ENCODE data around the gene NEK10. TPM values are rescaled to one million over a fixed set of nuclear protein-coding genes. Genes with fewer than 3 reads are reported as not detected.

NEK10 gene
- total RNA-seq, 1 experiment from 2014 or later: 0.66 TPM

DNA sequence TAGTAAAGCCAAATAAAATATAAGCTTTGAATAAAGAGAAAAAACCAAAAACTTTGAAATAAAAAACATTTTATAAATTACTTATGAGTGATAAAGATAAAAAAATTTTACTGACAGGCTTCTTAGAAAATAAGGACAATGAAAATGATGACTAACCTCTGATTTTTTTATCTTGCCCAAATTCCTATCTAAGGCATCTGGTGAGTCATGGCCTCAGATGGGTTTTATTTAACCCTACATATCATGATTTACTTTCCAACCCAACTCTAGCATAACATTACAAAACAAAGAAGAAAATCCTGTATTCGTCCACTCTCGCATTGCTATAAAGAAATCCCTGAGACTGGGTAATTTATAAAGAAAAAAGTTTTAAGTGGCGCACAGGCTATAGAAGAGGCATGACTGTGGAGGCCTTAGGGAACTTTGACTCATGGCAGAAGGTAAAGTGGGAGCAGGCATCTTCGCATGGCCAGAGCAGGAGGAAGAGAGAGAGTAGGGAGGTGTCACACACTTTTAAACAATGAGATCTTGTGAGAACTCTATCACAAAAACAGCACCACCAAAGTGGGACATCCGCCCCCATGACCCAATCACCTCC, 152.1 kb downstream of the NEK10 start:
- peaks cover 3% of the 10 kb centered on the region; the same call in 1 of the 2 replicates for H3K4me1 ChIP-seq (ENCODE audit: insufficient read depth, low read length)
- no peaks in the 10 kb centered on the region for H3K9me3 ChIP-seq (ENCODE audit: control insufficient read depth, low read depth, low read length)
- no peaks in the 10 kb centered on the region for H3K79me2 ChIP-seq (ENCODE audit: insufficient read depth, low read length)
- Mint-ChIP-seq H3K9me3 (peaks cover 3 to 8% of the 10 kb centered on the region in 2 experiments; a peak in 4 of 5 replicates), H3K36me3 (ENCODE audit: insufficient read depth in 1 of 3, low read depth in 3 of 3) (peaks cover 0 to 22% (median 14%) of the 10 kb centered on the region in 3 experiments; a peak in 5 of 7 replicates), H3K4me3 (no peak overlapping the region), H3K27me3 (ENCODE audit: low read depth) (no peaks in the 10 kb centered on the region), H3K27ac (no peak overlapping the region), H3K4me1 (peaks cover 29 to 31% of the 10 kb centered on the region in 2 experiments)
- DNase-seq: no peak
- no peak overlapping the region for H2BK12ac ChIP-seq (ENCODE audit: insufficient read length, low read depth, low read length)
- no peak overlapping the region for H3K14ac ChIP-seq (ENCODE audit: insufficient read depth, low read length)
- H3K9ac ChIP-seq (ENCODE audit: extremely low read depth, insufficient read length, low read length): no peak overlapping the region
- H3K27me3 ChIP-seq (ENCODE audit: insufficient read depth, low read length): no peaks in the 10 kb centered on the region
- no peak overlapping the region for H3T11ph ChIP-seq (ENCODE audit: low read length)
- WGBS (ENCODE audit: extremely low coverage, insufficient read length, low lambda C conversion rate): no CpG with 5 or more reads among the region's 5 CpGs
- no peak overlapping the region for H2BK20ac ChIP-seq (ENCODE audit: low read depth, low read length, poor library complexity, severe bottlenecking)
- no peak overlapping the region for H3K56ac ChIP-seq (ENCODE audit: insufficient read length, low read depth, low read length)
- H2BK15ac ChIP-seq (ENCODE audit: low read depth, low read length): no peak overlapping the region
- H2AFZ ChIP-seq (ENCODE audit: low read length): no peak overlapping the region
- H2BK120ac ChIP-seq (ENCODE audit: low read depth, low read length, poor library complexity, severe bottlenecking): no peak overlapping the region
- no peak overlapping the region for H4K91ac ChIP-seq (ENCODE audit: insufficient read length, low read depth, low read length)
- H3K18ac ChIP-seq (ENCODE audit: insufficient read length, low read depth, low read length): no peak overlapping the region
- no peak overlapping the region for H3K23ac ChIP-seq (ENCODE audit: insufficient read length, low read depth, low read length)
- TF ChIP-seq, protein P1, sequence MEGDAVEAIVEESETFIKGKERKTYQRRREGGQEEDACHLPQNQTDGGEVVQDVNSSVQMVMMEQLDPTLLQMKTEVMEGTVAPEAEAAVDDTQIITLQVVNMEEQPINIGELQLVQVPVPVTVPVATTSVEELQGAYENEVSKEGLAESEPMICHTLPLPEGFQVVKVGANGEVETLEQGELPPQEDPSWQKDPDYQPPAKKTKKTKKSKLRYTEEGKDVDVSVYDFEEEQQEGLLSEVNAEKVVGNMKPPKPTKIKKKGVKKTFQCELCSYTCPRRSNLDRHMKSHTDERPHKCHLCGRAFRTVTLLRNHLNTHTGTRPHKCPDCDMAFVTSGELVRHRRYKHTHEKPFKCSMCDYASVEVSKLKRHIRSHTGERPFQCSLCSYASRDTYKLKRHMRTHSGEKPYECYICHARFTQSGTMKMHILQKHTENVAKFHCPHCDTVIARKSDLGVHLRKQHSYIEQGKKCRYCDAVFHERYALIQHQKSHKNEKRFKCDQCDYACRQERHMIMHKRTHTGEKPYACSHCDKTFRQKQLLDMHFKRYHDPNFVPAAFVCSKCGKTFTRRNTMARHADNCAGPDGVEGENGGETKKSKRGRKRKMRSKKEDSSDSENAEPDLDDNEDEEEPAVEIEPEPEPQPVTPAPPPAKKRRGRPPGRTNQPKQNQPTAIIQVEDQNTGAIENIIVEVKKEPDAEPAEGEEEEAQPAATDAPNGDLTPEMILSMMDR (conservative IDR thresholded peaks at IDR 0.05): no peak
- H3K4ac ChIP-seq (ENCODE audit: low read depth, low read length): no peak overlapping the region
- no peaks in the 10 kb centered on the region for H3K23me2 ChIP-seq (ENCODE audit: insufficient read length, low read depth, low read length, poor library complexity, severe bottlenecking)
- no peaks in the 10 kb centered on the region for H4K20me1 ChIP-seq (ENCODE audit: control insufficient read depth, insufficient read depth, insufficient read length)
- no peak overlapping the region for H3K4me2 ChIP-seq (ENCODE audit: insufficient read depth, insufficient read length, low read length)
- H4K8ac ChIP-seq (replicated peaks; ENCODE audit: insufficient read length, low read depth, low read length): no peak overlapping the region
- H3K27ac ChIP-seq (ENCODE audit: insufficient read length, low read depth, low read length): no peak overlapping the region
- H4K5ac ChIP-seq (ENCODE audit: insufficient read length, low read depth, low read length): no peak overlapping the region
- H2BK5ac ChIP-seq (ENCODE audit: insufficient read length, low read length): no peak overlapping the region
- no peak overlapping the region for H2AK5ac ChIP-seq (ENCODE audit: insufficient read length, low read length)
- no peaks in the 10 kb centered on the region for H3K79me1 ChIP-seq (ENCODE audit: insufficient read depth, low read depth, low read length, poor library complexity, severe bottlenecking)

Measured in H9 (cell line).